ENCODE measurements around the gene MRPS27.
A peak's percentile ranks its signal among the peaks of the same experiment; 100 is the strongest.

The MRPS27 gene

GRCh38 chr5:72234265-72234700 lies 85.8 kb downstream of the MRPS27 start:
- peak; percentile 91 to 92 for DNase-seq
- peak; percentile 36 for TF ChIP-seq GATA1 (IDR thresholded peaks at IDR 0.05; ENCODE audit: low read depth, low read length)
- TF ChIP-seq POLR2A (IDR thresholded peaks at IDR 0.05; ENCODE audit: low read length): no peak

- no peak for DNase-seq
- TF ChIP-seq POLR2A (IDR thresholded peaks at IDR 0.05; ENCODE audit: low read length) (no peak), GATA1 (IDR thresholded peaks at IDR 0.05; ENCODE audit: low read depth, low read length) (no peak)
These were observed 86.2 kb downstream of the MRPS27 start for GRCh38 chr5:72233835-72234234.

- no peak for TF ChIP-seq GATA1 (IDR thresholded peaks at IDR 0.05; ENCODE audit: low read depth, low read length)
- no peak for TF ChIP-seq POLR2A (IDR thresholded peaks at IDR 0.05; ENCODE audit: low read length)
- DNase-seq: peak in 1 of 2 experiments; percentile 56
These were observed 87.2 kb downstream of the MRPS27 start for GRCh38 chr5:72232838-72233237.

GRCh38 chr5:72231991-72232703 lies 87.9 kb downstream of the MRPS27 start:
- no peak for TF ChIP-seq GATA1 (IDR thresholded peaks at IDR 0.05; ENCODE audit: low read depth, low read length)
- no peak for TF ChIP-seq POLR2A (IDR thresholded peaks at IDR 0.05; ENCODE audit: low read length)
- DNase-seq: peak; percentile 62 to 73

GRCh38 chr5:72228960-72229359 lies 91.1 kb downstream of the MRPS27 start:
- DNase-seq: peak; percentile 12 to 43
- TF ChIP-seq POLR2A (IDR thresholded peaks at IDR 0.05; ENCODE audit: low read length): no peak

GRCh38 chr5:72226950-72227349 lies 93.1 kb downstream of the MRPS27 start:
- peak; percentile 43 to 61 for DNase-seq
- TF ChIP-seq POLR2A (IDR thresholded peaks at IDR 0.05; ENCODE audit: low read length): no peak
- TF ChIP-seq GATA1 (IDR thresholded peaks at IDR 0.05; ENCODE audit: low read depth, low read length): no peak

- TF ChIP-seq POLR2A (IDR thresholded peaks at IDR 0.05; ENCODE audit: low read length) (no peak), GATA1 (IDR thresholded peaks at IDR 0.05; ENCODE audit: low read depth, low read length) (no peak)
- DNase-seq: no peak
These were observed 94.3 kb downstream of the MRPS27 start for GRCh38 chr5:72225741-72226140.

- TF ChIP-seq POLR2A (IDR thresholded peaks at IDR 0.05; ENCODE audit: low read length) (no peak), GATA1 (IDR thresholded peaks at IDR 0.05; ENCODE audit: low read depth, low read length) (no peak)
- DNase-seq: no peak
These were observed 95.0 kb downstream of the MRPS27 start for GRCh38 chr5:72224946-72225463.

- TF ChIP-seq POLR2A (IDR thresholded peaks at IDR 0.05; ENCODE audit: low read length) (no peak), GATA1 (IDR thresholded peaks at IDR 0.05; ENCODE audit: low read depth, low read length) (no peak)
- DNase-seq: no peak
These were observed 96.7 kb downstream of the MRPS27 start for GRCh38 chr5:72223371-72223770.

GRCh38 chr5:72222521-72222920 lies 97.5 kb downstream of the MRPS27 start:
- no peak for DNase-seq

GRCh38 chr5:72221541-72221940 lies 98.5 kb downstream of the MRPS27 start:
- DNase-seq: no peak
- TF ChIP-seq GATA1 (IDR thresholded peaks at IDR 0.05; ENCODE audit: low read depth, low read length): no peak
- TF ChIP-seq POLR2A (IDR thresholded peaks at IDR 0.05; ENCODE audit: low read length): no peak

More at GRCh38 chr5:72222521-72222920, 97.5 kb downstream of the MRPS27 start:
- TF ChIP-seq POLR2A (IDR thresholded peaks at IDR 0.05; ENCODE audit: low read length): no peak
- TF ChIP-seq GATA1 (IDR thresholded peaks at IDR 0.05; ENCODE audit: low read depth, low read length): no peak

GRCh38 chr5:72221099-72221498 lies 98.9 kb downstream of the MRPS27 start:
- TF ChIP-seq POLR2A (IDR thresholded peaks at IDR 0.05; ENCODE audit: low read length) (no peak), GATA1 (IDR thresholded peaks at IDR 0.05; ENCODE audit: low read depth, low read length) (no peak)
- DNase-seq: no peak

- DNase-seq: no peak
- no peak for TF ChIP-seq GATA1 (IDR thresholded peaks at IDR 0.05; ENCODE audit: low read depth, low read length)
- no peak for TF ChIP-seq POLR2A (IDR thresholded peaks at IDR 0.05; ENCODE audit: low read length)
These were observed 103.3 kb downstream of the MRPS27 start for GRCh38 chr5:72216756-72217155.

- no peak for DNase-seq
- TF ChIP-seq GATA1 (IDR thresholded peaks at IDR 0.05; ENCODE audit: low read depth, low read length): no peak
- no peak for TF ChIP-seq POLR2A (IDR thresholded peaks at IDR 0.05; ENCODE audit: low read length)
These were observed 105.9 kb downstream of the MRPS27 start for GRCh38 chr5:72214168-72214567.

- no peak for DNase-seq
- TF ChIP-seq GATA1 (IDR thresholded peaks at IDR 0.05; ENCODE audit: low read depth, low read length): no peak
These were observed 106.6 kb downstream of the MRPS27 start for GRCh38 chr5:72213482-72213881.
